Heart right ventricle (tissue), 16 donors: ENCODE data around the gene MAP3K20. TPM values are rescaled to one million over a fixed set of nuclear protein-coding genes. Genes with fewer than 3 reads are reported as not detected.
"Not testable (repeated sequence)": the region's sequence is repeated elsewhere in the genome, so short reads cannot be mapped to it uniquely, and the experiment has no call there.

Experiments used
- ATAC-seq, 8 donors: fragments of 200-7000 bp; cut with Tn5 transposase; one replicate each; pipeline ENCODE4 v1.9.1; 2020; ENCODE audit warnings: mild to moderate bottlenecking in 8 of 8, moderate library complexity in 8 of 8, moderate number of reproducible peaks in 1 of 8
- DNase-seq, 2 donors: peaks; one replicate each; pipeline ENCODE4 v3.0.0-alpha.2; 2020
- H3K27ac ChIP-seq, 10 donors: fragments of 200-600 bp; sonication (generic) in 2 of 10; one replicate each; pipeline versions ENCODE4 v1.5.0 to v1.8.0; 2020 to 2022; ENCODE audit warnings: mild to moderate bottlenecking in 3 of 10
- H3K27me3 ChIP-seq, 7 donors: fragments of 200-600 bp; one replicate each; pipeline ENCODE4 v1.8.0; 2021 to 2022; ENCODE audit warnings: mild to moderate bottlenecking in 2 of 7
- H3K36me3 ChIP-seq, 9 donors: fragments of 200-600 bp; sonication (generic) in 1 of 9; one replicate each; pipeline versions ENCODE4 v1.5.0 to v1.8.0; 2020 to 2022; ENCODE audit warnings: mild to moderate bottlenecking in 2 of 9
- H3K4me1 ChIP-seq, 9 donors: fragments of 200-600 bp; sonication (generic) in 1 of 9; one replicate each; pipeline versions ENCODE4 v1.5.0 to v1.8.0; 2020 to 2022; ENCODE audit warnings: mild to moderate bottlenecking in 4 of 9
- H3K4me3 ChIP-seq, 10 donors: fragments of 200-600 bp; sonication (generic) in 2 of 10; one replicate each; pipeline versions ENCODE4 v1.5.0 to v1.8.0; 2020 to 2022; ENCODE audit warnings: mild to moderate bottlenecking in 7 of 10, moderate library complexity in 2 of 10
- H3K9me3 ChIP-seq, 11 donors: fragments of 200-600 bp in 10 of 11; sonication (generic) in 2 of 11; one replicate each; pipeline versions ENCODE4 v1.5.0 to v1.8.0; 2013 to 2022; ENCODE audit warnings: mild to moderate bottlenecking in 2 of 11, control low read depth in 1 of 11, moderate library complexity in 1 of 11
- WGBS, 2 donors: extraction: QIAGEN DNeasy Blood & Tissue Kit; methylation state at CpG; one replicate each; pipeline ENCODE4 v1.1.7; 2013; ENCODE audit warnings: inconsistent platforms in 1 of 2; 5-methylcytosine and 5-hydroxymethylcytosine counted together
- intact Hi-C, 10 donors: fragments of 100-400 bp; cut with DNase I; formaldehyde crosslinking; loops; one replicate each; pipeline versions ENCODE4 v1.11.1 to v1.14.2; 2022
- polyA plus RNA-seq, 2 donors: library from polyadenylated mRNA; stranded (reverse); fragments of 200-250 nt; gene quantifications; one replicate each; pipeline ENCODE4 v1.2.3, GENCODE V29; 2013
- total RNA-seq, 10 donors: library from RNA; stranded (reverse); fragmentation: NEBNext Ultra II Directional in 3 of 10; extraction: Animal tissue kit (Norgen Biotek cat#: 25700) in 3 of 10; gene quantifications; one replicate each; pipeline versions ENCODE4 v1.2.1 to v1.2.4, GENCODE V29; 2021 to 2023
- TF ChIP-seq, protein P1 (sequence below), 9 donors: fragments of 200-600 bp; sonication (generic) in 2 of 9; IDR thresholded peaks; one replicate each; pipeline versions ENCODE4 v1.5.0 to v1.8.0; 2021 to 2022; ENCODE audit warnings: antibody characterized with exemption in 9 of 9, mild to moderate bottlenecking in 5 of 9, moderate library complexity in 1 of 9
- donor health status: Arrhythmogenic right ventricular cardiomyopathy.
- donor health status: ischemic (EF 13 %, LVEDD 7.1; RV severe dilation, severe dysfunction).
- donor health status: healthy with polysubstance abuse.
- donor health status: DM: no; HTN: yes; CAD: no.
- donor health status: DM: no; HTN: no; CAD: no.
- donor health status: ischemic (EF 25% LVEDD 6.9; RV normal size, moderate dysfunction).
- donor health status: ischemic (EF 25% LVEDD 5.7; RV mildly dilated, moderate dysfunction).
- donor health status: healthy.
- donor health status: DM: yes; HTN: yes; CAD: no.
- donor health status: Ischemic cardiomyopathy.
- donor health status: ischemic (EF 35%, LVEDD 5.7; RV mildly dilated, moderate dysfunction).
- donor health status: nonischemic (EF 11% LVEDD 7.7; RV severe dilation, severe dysfunction).
- donor health status: DM: yes; HTN: yes; CAD: no.
- donor health status: PGD.
- donor health status: ischemic (EF 29% LVEDD 5.4; RV normal size, mild dysfunction).
- donor health status: nonischemic (EF 23%, LVEDD 6.1; RV moderate dilation, normal function).

MAP3K20 gene
- total and polyA plus RNA-seq, 12 donors: 63.2 to 560 (median 420) TPM

DNA sequence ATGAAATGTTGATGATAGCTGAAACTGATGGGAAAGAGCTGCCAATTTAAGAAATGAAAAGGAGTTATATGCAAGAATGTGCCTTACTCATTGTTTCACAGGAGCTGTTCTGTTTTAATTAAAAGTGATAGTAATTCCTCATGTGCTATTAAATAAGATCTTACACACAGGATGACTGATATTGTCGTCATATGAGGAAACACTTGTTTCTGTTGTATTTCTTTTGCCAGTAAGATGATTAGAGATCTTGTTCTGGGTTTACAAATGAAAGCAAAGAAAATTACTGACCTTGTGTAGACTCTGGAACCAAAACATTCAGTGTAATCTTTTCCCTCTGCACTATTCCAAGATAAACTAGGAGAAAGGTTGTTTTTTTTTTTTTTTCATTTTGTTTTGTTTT lies 123.6 kb downstream of the MAP3K20 start:
- Histone ChIP-seq H3K4me3 (no peak overlapping the region), H3K9me3 (no peaks in the 10 kb centered on the region), H3K27me3 (no peaks in the 10 kb centered on the region), H3K4me1 (peaks cover 0 to 75% (median 40%) of the 10 kb centered on the region in 9 donors), H3K27ac (peak overlapping the region in 8 of 10 donors; percentile 1 to 63 (median 10)), H3K36me3 (peaks cover 0 to 45% (median 14%) of the 10 kb centered on the region in 9 donors)
- TF ChIP-seq, protein P1, sequence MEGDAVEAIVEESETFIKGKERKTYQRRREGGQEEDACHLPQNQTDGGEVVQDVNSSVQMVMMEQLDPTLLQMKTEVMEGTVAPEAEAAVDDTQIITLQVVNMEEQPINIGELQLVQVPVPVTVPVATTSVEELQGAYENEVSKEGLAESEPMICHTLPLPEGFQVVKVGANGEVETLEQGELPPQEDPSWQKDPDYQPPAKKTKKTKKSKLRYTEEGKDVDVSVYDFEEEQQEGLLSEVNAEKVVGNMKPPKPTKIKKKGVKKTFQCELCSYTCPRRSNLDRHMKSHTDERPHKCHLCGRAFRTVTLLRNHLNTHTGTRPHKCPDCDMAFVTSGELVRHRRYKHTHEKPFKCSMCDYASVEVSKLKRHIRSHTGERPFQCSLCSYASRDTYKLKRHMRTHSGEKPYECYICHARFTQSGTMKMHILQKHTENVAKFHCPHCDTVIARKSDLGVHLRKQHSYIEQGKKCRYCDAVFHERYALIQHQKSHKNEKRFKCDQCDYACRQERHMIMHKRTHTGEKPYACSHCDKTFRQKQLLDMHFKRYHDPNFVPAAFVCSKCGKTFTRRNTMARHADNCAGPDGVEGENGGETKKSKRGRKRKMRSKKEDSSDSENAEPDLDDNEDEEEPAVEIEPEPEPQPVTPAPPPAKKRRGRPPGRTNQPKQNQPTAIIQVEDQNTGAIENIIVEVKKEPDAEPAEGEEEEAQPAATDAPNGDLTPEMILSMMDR (IDR thresholded peaks at IDR 0.05): no peak
- ATAC-seq: peak in 6 of 8 donors; percentile 18 to 76 (median 56)
- intact Hi-C loops: no loop called here
- no peak for DNase-seq
- 28 to 33% methylated on average over 1 of the region's 1 CpG for WGBS, 2 donors

DNA sequence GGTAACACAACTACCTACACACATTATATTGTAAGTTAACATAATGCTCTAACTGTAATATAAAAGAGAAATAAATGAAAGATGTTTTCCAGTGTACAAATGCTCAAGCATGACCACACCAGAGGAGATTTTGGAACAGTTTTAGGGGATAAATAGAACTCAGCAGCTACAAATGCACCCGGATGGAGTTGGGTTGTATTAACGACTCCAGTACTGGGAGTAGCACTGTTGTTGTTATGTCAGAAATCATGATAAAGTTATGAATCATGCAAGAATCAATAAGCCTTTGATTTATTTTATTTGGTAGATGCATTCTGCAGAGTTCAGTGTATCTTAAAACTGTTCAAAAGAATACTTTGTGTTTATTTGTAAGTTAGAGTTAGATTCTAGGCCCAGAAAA lies 126.9 kb downstream of the MAP3K20 start:
- no peaks in the 10 kb centered on the region for H3K9me3 ChIP-seq
- no peaks in the 10 kb centered on the region for H3K27me3 ChIP-seq
- H3K27ac ChIP-seq: peak overlapping the region in 3 of 10 donors; percentile 6 to 83 (median 44)
- WGBS, 2 donors: 72 to 79% methylated on average over 2 of the region's 2 CpGs
- TF ChIP-seq, protein P1 (IDR thresholded peaks at IDR 0.05): no peak
- no peak overlapping the region for H3K4me3 ChIP-seq
- DNase-seq (no peak), ATAC-seq (no peak)
- H3K4me1 ChIP-seq: peaks cover 9 to 80% (median 45%) of the 10 kb centered on the region in 9 donors
- H3K36me3 ChIP-seq: peaks cover 0 to 39% (median 14%) of the 10 kb centered on the region in 9 donors
- intact Hi-C loops: loop anchor here in 2 of 10 donors (10.0 kb wide), 2 partner anchors 118 to 398 kb away; no protein-coding TSS in a partner anchor

DNA sequence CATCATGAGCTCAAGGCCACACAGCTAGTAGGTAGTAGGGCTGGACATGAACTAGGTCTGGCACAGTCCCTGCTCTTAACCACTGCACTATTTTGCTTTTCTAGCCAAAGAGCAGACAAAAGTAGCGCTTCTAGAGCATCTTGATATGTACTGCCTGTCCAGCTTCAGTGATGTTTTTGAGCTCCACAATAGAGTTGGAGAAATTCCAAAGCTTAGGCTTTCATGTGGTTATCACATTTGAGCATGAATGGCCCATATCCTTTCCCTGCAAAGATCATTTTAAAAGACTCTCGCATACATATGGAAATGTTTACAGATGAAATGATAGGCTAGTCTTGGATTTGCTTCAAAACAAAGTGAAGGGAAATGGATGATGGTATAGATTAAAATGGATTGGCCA lies 128.7 kb downstream of the MAP3K20 start:
- TF ChIP-seq, protein P1 (IDR thresholded peaks at IDR 0.05): no peak
- H3K4me3 ChIP-seq: no peak overlapping the region
- peak in 7 of 8 donors; percentile 8 to 44 (median 32) for ATAC-seq
- no peaks in the 10 kb centered on the region for H3K27me3 ChIP-seq
- H3K27ac ChIP-seq: peak overlapping the region in 8 of 10 donors; percentile 8 to 83 (median 70)
- intact Hi-C loops: loop anchor here in 3 of 10 donors (2.0 to 10.0 kb wide), 3 partner anchors 120 to 400 kb away; no protein-coding TSS in a partner anchor
- peaks cover 0 to 22% (median 0%) of the 10 kb centered on the region in 9 donors for H3K36me3 ChIP-seq
- peaks cover 9 to 71% (median 47%) of the 10 kb centered on the region in 9 donors for H3K4me1 ChIP-seq
- WGBS, 2 donors: 32 to 37% methylated on average over 2 of the region's 2 CpGs
- H3K9me3 ChIP-seq: no peaks in the 10 kb centered on the region
- DNase-seq: no peak

DNA sequence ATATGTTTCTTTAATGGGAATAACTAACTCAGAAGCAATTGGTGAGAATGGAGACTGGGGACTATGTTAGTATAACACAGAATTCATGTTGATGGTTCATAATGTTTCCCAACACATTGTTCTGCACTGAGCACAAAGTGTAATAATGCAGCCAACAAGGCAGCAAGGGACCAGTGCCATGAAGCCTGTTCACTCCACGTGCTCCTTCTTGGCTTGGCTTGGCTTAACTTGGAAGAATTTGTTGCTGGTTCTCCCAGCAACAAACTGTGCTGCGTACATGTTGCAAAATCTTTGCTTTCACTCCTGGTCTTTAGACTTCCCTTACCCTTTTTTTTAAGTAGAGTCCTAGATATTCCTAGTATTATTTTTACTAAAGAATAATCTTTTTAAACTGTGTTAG lies 129.7 kb downstream of the MAP3K20 start:
- Histone ChIP-seq H3K36me3 (peaks cover 0 to 21% (median 0%) of the 10 kb centered on the region in 9 donors), H3K27ac (peak overlapping the region; percentile 45 to 83 (median 71)), H3K9me3 (no peaks in the 10 kb centered on the region), H3K4me1 (peaks cover 9 to 72% (median 53%) of the 10 kb centered on the region in 9 donors), H3K4me3 (no peak overlapping the region), H3K27me3 (no peaks in the 10 kb centered on the region)
- intact Hi-C loops: loop anchor here in 6 of 10 donors (2.0 to 10.0 kb wide), 7 partner anchors 113 to 401 kb away; partner anchors contain the start of gene MAP3K20 (in 1 of the 6)
- DNase-seq: peak; percentile 46 to 84
- TF ChIP-seq, protein P1 (IDR thresholded peaks at IDR 0.05): no peak
- WGBS, 2 donors: 8 to 14% methylated on average over 2 of the region's 2 CpGs
- ATAC-seq: peak; percentile 87 to 98 (median 94)

DNA sequence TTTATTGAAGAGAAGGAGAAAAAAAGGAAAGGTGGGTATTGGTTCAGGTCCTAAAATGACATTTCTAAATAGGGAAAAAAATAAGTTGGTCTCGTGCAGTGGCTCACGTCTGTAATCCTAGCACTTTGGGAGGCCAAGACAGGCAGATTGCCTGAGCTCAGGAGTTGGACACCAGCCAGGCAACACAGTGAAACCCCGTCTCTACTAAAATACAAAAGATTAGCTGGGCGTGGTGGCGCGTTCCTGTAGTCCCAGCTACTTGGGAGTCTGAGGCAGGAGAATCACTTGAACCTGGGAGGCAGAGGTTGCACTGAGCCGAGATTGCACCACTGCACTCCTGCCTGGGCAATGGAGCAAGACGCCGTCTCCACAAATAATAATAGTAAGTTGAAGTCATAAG lies 131.5 kb downstream of the MAP3K20 start:
- Histone ChIP-seq H3K36me3 (peaks cover 0 to 24% (median 3%) of the 10 kb centered on the region in 9 donors), H3K27ac (peak overlapping the region in 8 of 10 donors; percentile 17 to 83 (median 65)), H3K4me1 (peaks cover 9 to 71% (median 59%) of the 10 kb centered on the region in 9 donors)
- H3K27me3 ChIP-seq, ATAC-seq, H3K9me3 ChIP-seq, H3K4me3 ChIP-seq: not testable (repeated sequence)
- intact Hi-C loops: loop anchor here in 6 of 10 donors (1.0 to 10.0 kb wide), 8 partner anchors 115 to 402 kb away; partner anchors contain the start of gene MAP3K20 (in 1 of the 6)
- 29 to 40% methylated on average over 9 of the region's 9 CpGs for WGBS, 2 donors
- peak; percentile 58 to 73 for DNase-seq
